Mononuclear cell (primary cell): ENCODE data around the gene ATXN7L3. TPM values are rescaled to one million over a fixed set of nuclear protein-coding genes. Genes with fewer than 3 reads are reported as not detected.
"Not testable (repeated sequence)": the region's sequence is repeated elsewhere in the genome, so short reads cannot be mapped to it uniquely, and the experiment has no call there.

Source experiments
- H3K27me3 ChIP-seq: 2 replicates; pipeline ENCODE4 v1.6.0; 2011; ENCODE audit warnings: low read length, control low read depth; ENCODE audit not compliant: insufficient read depth
- H3K4me1 ChIP-seq: 2 replicates; pipeline ENCODE4 v1.5.1; 2011; ENCODE audit warnings: mild to moderate bottlenecking, low read length, control low read depth; ENCODE audit not compliant: insufficient read depth
- H3K4me3 ChIP-seq: 2 replicates; pipeline ENCODE4 v1.5.1; 2011; ENCODE audit warnings: mild to moderate bottlenecking, low read length, moderate library complexity
- H3K9me3 ChIP-seq: 2 replicates; pipeline ENCODE4 v1.5.1; 2011; ENCODE audit warnings: low read depth, mild to moderate bottlenecking, control low read depth, low read length
- total RNA-seq: library from RNA; depleted of rRNA; stranded (reverse); fragments of >200 nt; gene quantifications from one replicate; pipeline ENCODE4 v1.2.3, GENCODE V29; 2012

Gene ATXN7L3
- total RNA-seq, 1 donor: 44.7 TPM

DNA sequence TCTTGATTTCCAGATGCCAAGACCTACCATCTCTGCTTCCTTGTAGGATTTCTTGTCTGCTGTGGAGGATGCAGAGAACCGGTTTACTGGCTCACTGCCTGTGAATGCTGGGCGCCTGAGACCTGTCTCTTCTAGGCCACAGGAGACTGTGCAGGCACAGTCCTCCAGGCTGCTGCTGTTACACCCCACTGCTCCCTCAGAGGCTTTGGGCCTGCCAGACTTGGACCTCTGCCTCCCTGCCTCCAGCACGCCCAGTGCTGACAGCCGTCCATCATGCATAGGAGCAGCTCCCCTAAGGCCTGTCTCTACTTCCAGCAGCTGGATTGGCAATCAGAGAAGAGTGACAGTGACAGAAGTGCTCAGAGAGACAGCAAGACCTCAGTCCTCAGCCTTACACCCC, 51.9 kb downstream of the ATXN7L3 start:
- no peaks in the 10 kb centered on the region for H3K9me3 ChIP-seq
- H3K27me3 ChIP-seq: no peaks in the 10 kb centered on the region

DNA sequence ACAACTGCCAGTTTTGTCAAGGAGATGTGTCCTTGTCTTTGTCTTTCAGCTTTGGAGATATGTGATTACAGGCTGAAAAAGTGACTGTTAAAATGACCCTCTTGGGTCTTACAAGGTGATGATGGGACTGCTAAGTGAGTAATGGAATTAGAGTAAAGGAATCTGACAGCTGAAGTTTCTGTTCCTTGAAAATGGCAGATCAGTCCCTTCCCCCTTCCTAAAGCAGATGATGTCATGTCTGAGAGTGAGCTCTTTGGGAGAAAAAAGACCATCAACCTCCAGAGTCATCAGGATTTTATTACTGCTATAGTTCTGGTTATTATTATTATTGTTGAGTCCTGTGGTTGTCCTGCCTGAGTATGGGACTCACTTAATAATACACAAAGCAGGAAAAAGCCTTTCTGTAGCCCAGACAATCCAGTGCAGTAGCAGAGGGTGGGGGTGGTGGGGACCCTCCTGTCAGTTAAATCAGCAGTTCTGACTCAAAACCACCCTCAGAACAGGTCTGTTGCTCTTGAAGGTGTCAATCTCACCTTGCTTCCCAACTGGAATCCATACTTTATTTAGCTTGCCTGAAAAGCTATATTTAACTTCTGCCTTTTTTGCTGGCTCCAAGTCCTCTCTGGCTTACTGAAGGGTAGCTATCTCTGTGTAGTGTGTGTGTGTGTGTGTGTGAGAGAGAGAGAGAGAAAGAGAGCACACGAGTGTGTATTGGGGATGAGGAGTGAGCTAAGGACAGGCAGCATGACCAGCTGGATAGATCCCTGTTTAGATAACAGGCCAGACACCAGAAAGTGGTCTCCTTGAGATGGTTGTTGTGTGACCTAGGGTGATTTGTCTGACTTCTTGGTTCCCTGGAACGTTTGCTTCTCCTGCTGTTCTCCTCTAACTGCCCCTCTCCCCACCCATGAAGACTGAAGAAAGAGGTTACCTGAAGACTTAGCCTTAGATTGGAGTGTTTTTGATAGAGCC, 53.0 kb downstream of the ATXN7L3 start:
- Histone ChIP-seq H3K4me1 (peaks cover 26% of the 10 kb centered on the region), H3K27me3 (no peaks in the 10 kb centered on the region), H3K9me3 (no peaks in the 10 kb centered on the region), H3K4me3 (no peak overlapping the region)

More for the DNA sequence above, 51.9 kb downstream of the ATXN7L3 start:
- H3K4me3 ChIP-seq: no peak overlapping the region
- peaks cover 16% of the 10 kb centered on the region for H3K4me1 ChIP-seq

DNA sequence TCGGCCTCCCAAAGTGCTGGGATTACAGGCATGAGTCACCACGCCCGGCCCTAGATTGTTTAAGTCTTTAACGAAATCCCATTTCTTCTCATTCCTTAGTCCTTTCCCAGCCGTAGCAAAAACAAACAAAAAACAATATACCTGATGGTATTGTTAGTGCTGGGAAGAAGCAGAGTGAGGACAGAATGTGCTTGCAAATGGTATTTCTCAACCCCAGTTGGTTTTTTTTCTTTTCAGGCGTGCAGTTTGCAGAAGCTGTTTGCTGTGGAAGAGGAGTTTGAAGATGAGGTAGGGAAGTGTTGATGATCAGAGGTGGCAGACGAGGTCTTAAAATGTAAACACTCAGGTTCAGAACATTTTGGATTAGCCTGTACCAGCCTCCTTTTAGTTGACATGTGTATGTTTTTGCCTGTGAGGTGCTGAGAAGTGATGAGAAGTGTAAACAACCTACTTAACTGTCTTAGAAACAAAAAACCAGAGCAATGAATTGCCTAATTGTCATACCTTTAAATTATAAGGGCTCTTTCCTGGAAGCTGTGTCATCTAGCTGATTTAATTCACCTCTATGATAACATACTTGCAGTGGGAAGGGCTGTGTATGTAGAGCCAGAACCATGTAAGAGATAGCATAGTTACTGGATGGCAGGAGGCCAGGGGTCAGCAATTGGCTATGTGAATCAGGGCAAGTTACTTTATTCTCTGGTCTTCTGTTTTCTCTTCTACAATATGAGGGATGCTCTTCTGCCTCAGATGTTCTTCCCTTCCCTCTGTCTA, 54.5 kb downstream of the ATXN7L3 start:
- H3K4me3 ChIP-seq: no peak overlapping the region
- H3K9me3 ChIP-seq: no peaks in the 10 kb centered on the region
- no peaks in the 10 kb centered on the region for H3K27me3 ChIP-seq
- peaks cover 26% of the 10 kb centered on the region for H3K4me1 ChIP-seq

DNA sequence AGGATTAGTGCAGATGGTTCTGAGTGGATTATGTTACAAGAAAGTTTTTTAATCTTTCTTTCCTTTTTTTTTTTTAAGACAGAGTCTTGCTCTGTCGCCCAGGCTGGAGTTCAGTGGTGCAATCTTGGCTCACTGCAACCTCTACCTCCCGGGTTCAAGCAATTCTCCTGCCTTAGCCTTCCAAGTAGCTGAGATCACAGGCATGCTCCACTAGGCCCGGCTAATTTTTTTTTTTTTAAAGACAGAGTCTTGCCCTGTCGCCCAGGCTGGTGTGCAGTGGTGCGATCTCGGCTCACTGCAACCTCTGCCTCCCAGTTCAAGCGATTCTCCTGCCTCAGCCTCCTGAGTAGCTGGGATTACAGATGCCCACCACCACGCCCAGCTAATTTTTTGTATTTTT, 55.8 kb downstream of the ATXN7L3 start:
- peaks cover 16% of the 10 kb centered on the region for H3K4me1 ChIP-seq
- H3K27me3 ChIP-seq, H3K4me3 ChIP-seq, H3K9me3 ChIP-seq: not testable (repeated sequence)

Other genes with a start within 250 kb of the ATXN7L3 start
- gene PYY, start 245.9 kb downstream of the ATXN7L3 start, total RNA-seq: not detected
- gene NAGS, start 195.3 kb downstream of the ATXN7L3 start, total RNA-seq: 0.42 TPM
- gene TMEM101, start 184.9 kb downstream of the ATXN7L3 start, total RNA-seq: 21.0 TPM
- gene LSM12, start 133.2 kb downstream of the ATXN7L3 start, total RNA-seq: 44.4 TPM
- gene G6PC3, start 129.1 kb downstream of the ATXN7L3 start, total RNA-seq: 5.0 TPM
- 69.3 TPM for gene HDAC5, start 76.2 kb downstream of the ATXN7L3 start, total RNA-seq
- 1.3 TPM for gene HROB, start 58.0 kb downstream of the ATXN7L3 start, total RNA-seq
- not detected for gene ASB16, start 29.2 kb downstream of the ATXN7L3 start, total RNA-seq
- 20.4 TPM for gene TMUB2, start 12.9 kb downstream of the ATXN7L3 start, total RNA-seq
- 56.4 TPM for gene UBTF, start 19.8 kb upstream of the ATXN7L3 start, total RNA-seq
- 0.42 TPM for gene SLC4A1, start 68.3 kb upstream of the ATXN7L3 start, total RNA-seq
- 0.10 TPM for gene RUNDC3A, start 108.7 kb upstream of the ATXN7L3 start, total RNA-seq
- 36.0 TPM for gene SLC25A39, start 124.9 kb upstream of the ATXN7L3 start, total RNA-seq
- 294 TPM for gene GRN, start 145.4 kb upstream of the ATXN7L3 start, total RNA-seq
- 0.10 TPM for gene FAM171A2, start 164.0 kb upstream of the ATXN7L3 start, total RNA-seq
- 54.5 TPM for gene ITGA2B, start 189.8 kb upstream of the ATXN7L3 start, total RNA-seq